CD14-positive monocyte (primary cell): Measurements from ENCODE around the gene PTER. TPM values are rescaled to one million over a fixed set of nuclear protein-coding genes. Genes with fewer than 3 reads are reported as not detected.

Source experiments
- DNase-seq, 3 donors: peaks; one replicate each; pipeline ENCODE4 v3.0.0-alpha.2; 2011 to 2022
- H2AFZ ChIP-seq: 2 replicates; pipeline ENCODE4 v1.6.0; 2012; ENCODE audit warnings: mild to moderate bottlenecking, low read depth, low read length, inconsistent platforms; ENCODE audit not compliant: insufficient read depth, poor library complexity, severe bottlenecking
- H3K27ac ChIP-seq, 2 donors: 1 replicate in 1 of 2; 2 replicates in 1 of 2; pipeline ENCODE4 v1.5.1; 2012 to 2013; ENCODE audit warnings: low read length in 2 of 2, control low read depth in 1 of 2, inconsistent platforms in 1 of 2, low read depth in 1 of 2, mild to moderate bottlenecking in 1 of 2
- H3K27me3 ChIP-seq, 2 donors: one replicate each; pipeline versions ENCODE4 v1.6.0 to v1.6.1; 2011 to 2013; ENCODE audit warnings: low read length in 2 of 2; ENCODE audit not compliant: control insufficient read depth in 2 of 2, insufficient read depth in 2 of 2
- H3K36me3 ChIP-seq, 2 donors: replicated peaks in 1 of 2; 1 replicate in 1 of 2; 2 replicates in 1 of 2; pipeline versions ENCODE4 v1.5.1 to v1.6.1; 2012 to 2013; ENCODE audit warnings: low read length in 2 of 2, control low read depth in 1 of 2, inconsistent platforms in 1 of 2, mild to moderate bottlenecking in 1 of 2; ENCODE audit not compliant: insufficient read depth in 2 of 2, control insufficient read depth in 1 of 2
- H3K4me1 ChIP-seq, 2 donors: 1 replicate in 1 of 2; 2 replicates in 1 of 2; pipeline versions ENCODE4 v1.5.1 to v1.6.1; 2012 to 2013; ENCODE audit warnings: low read length in 2 of 2, control low read depth in 1 of 2, inconsistent platforms in 1 of 2, mild to moderate bottlenecking in 1 of 2, moderate library complexity in 1 of 2; ENCODE audit not compliant: insufficient read depth in 2 of 2, control insufficient read depth in 1 of 2
- H3K4me2 ChIP-seq: replicated peaks from 2 replicates; pipeline ENCODE3; 2012; ENCODE audit warnings: low read length, moderate library complexity, mild to moderate bottlenecking; ENCODE audit not compliant: poor library complexity, severe bottlenecking; ENCODE audit errors: extremely low read depth
- H3K4me3 ChIP-seq, 3 experiments: fragments of 200-600 bp in 1 of 3; sonication (generic) in 1 of 3; replicated peaks in 1 of 3; 1 replicate in 2 of 3; 2 replicates in 1 of 3; pipeline ENCODE4 v1.5.1; 2011 to 2013; ENCODE audit warnings: low read length in 3 of 3, mild to moderate bottlenecking in 3 of 3, control low read depth in 2 of 3, low read depth in 2 of 3, inconsistent platforms in 1 of 3, moderate library complexity in 1 of 3
- H3K79me2 ChIP-seq: 2 replicates; pipeline ENCODE4 v1.6.0; 2012; ENCODE audit warnings: mild to moderate bottlenecking, control low read depth, inconsistent platforms, low read length, moderate library complexity; ENCODE audit not compliant: insufficient read depth
- H3K9ac ChIP-seq: 2 replicates; pipeline ENCODE4 v1.6.0; 2017; ENCODE audit warnings: low read length, mild to moderate bottlenecking; ENCODE audit not compliant: insufficient read depth, poor library complexity, severe bottlenecking
- H3K9me3 ChIP-seq, 2 donors: replicated peaks in 1 of 2; 1 replicate in 1 of 2; 2 replicates in 1 of 2; pipeline versions ENCODE4 v1.5.1 to v1.6.1; 2012 to 2013; ENCODE audit warnings: low read length in 2 of 2, control low read depth in 1 of 2; ENCODE audit not compliant: control insufficient read depth in 1 of 2, insufficient read depth in 1 of 2
- H4K20me1 ChIP-seq: 2 replicates; pipeline ENCODE4 v1.6.0; 2012; ENCODE audit warnings: mild to moderate bottlenecking, low read length, control low read depth, moderate library complexity; ENCODE audit not compliant: insufficient read depth
- H3K27ac Mint-ChIP-seq, 7 donors: one replicate each; pipeline ENCODE4 v1.8.0; 2020; ENCODE audit warnings: mild to moderate bottlenecking in 7 of 7, mixed read lengths in 7 of 7, moderate library complexity in 6 of 7, inconsistent platforms in 2 of 7
- H3K27me3 Mint-ChIP-seq, 3 donors: one replicate each; pipeline ENCODE4 v1.8.0; 2021 to 2022; ENCODE audit warnings: low read depth in 3 of 3, mild to moderate bottlenecking in 3 of 3, mixed read lengths in 3 of 3, moderate library complexity in 3 of 3, inconsistent platforms in 1 of 3
- H3K36me3 Mint-ChIP-seq, 2 donors: one replicate each; pipeline ENCODE4 v1.8.0; 2020; ENCODE audit warnings: mixed read lengths in 2 of 2, inconsistent platforms in 1 of 2, mild to moderate bottlenecking in 1 of 2
- H3K4me1 Mint-ChIP-seq: one replicate; pipeline ENCODE4 v1.8.0; 2020; ENCODE audit warnings: mild to moderate bottlenecking, mixed read lengths
- H3K4me3 Mint-ChIP-seq, 2 donors: one replicate each; pipeline ENCODE4 v1.8.0; 2020; ENCODE audit warnings: mild to moderate bottlenecking in 2 of 2, mixed read lengths in 2 of 2, moderate library complexity in 1 of 2
- H3K9me3 Mint-ChIP-seq, 7 donors: one replicate each; pipeline ENCODE4 v1.8.0; 2020 to 2022; ENCODE audit warnings: mixed read lengths in 7 of 7, mild to moderate bottlenecking in 6 of 7, moderate library complexity in 6 of 7, inconsistent platforms in 2 of 7
- CTCF ChIP-seq: fragments of 200-600 bp; IDR thresholded peaks from one replicate; pipeline ENCODE4 v1.8.0; 2022; ENCODE audit warnings: antibody characterized with exemption, mild to moderate bottlenecking
- WGBS: methylation state at CpG from one replicate; pipeline ENCODE4 v1.1.5; 2013; ENCODE audit warnings: missing lambda C conversion rate; ENCODE audit not compliant: insufficient coverage; 5-methylcytosine and 5-hydroxymethylcytosine counted together
- intact Hi-C, 2 donors: fragments of 100-400 bp; cut with micrococcal nuclease; formaldehyde crosslinking; loops; one replicate each; pipeline versions ENCODE4 v1.15.0 to v1.15.1; 2023
- polyA plus RNA-seq, 3 donors: library from polyadenylated mRNA; depleted of rRNA in 1 of 3; unstranded in 2 of 3; stranded (reverse) in 1 of 3; fragments of 300-500 nt in 2 of 3; fragments of >200 nt in 1 of 3; fragmentation: Illumina TruSeq in 2 of 3; gene quantifications; 1 replicate in 2 of 3; 2 replicates in 1 of 3; pipeline ENCODE4 v1.2.3, GENCODE V29; 2012 to 2021

Gene PTER
- polyA plus RNA-seq, 3 donors = 7.4 to 15.9 (median 8.9) TPM

- H3K27me3 ChIP-seq = no peaks in the 10 kb centered on the region
- DNase-seq = no peak
- intact Hi-C loops = no loop called here
Observed at GRCh38 chr10:16490511-16490910, 53.7 kb downstream of the PTER start.

GRCh38 chr10:16491933-16492332, 55.1 kb downstream of the PTER start:
- no peak overlapping the region for H3K9ac ChIP-seq
- no peaks in the 10 kb centered on the region for H4K20me1 ChIP-seq
- no peak overlapping the region for H3K4me3 ChIP-seq
- intact Hi-C loops = no loop called here
- peaks cover 27 to 29% of the 10 kb centered on the region in 2 donors for H3K36me3 Mint-ChIP-seq
- H3K27ac Mint-ChIP-seq = no peak overlapping the region
- no CpG with 5 or more reads among the region's 2 CpGs for WGBS
- H3K4me3 Mint-ChIP-seq = no peak overlapping the region
- no peaks in the 10 kb centered on the region for H3K4me1 Mint-ChIP-seq
- H3K9me3 Mint-ChIP-seq = peaks cover 0 to 2% (median 0%) of the 10 kb centered on the region in 7 donors
- no peaks in the 10 kb centered on the region for H3K9me3 ChIP-seq
- H2AFZ ChIP-seq = no peak overlapping the region
- no peaks in the 10 kb centered on the region for H3K4me1 ChIP-seq
- no peak overlapping the region for H3K27ac ChIP-seq
- no peaks in the 10 kb centered on the region for H3K27me3 ChIP-seq
- TF ChIP-seq CTCF = no peak
- H3K4me2 ChIP-seq = no peak overlapping the region
- DNase-seq = no peak
- no peaks in the 10 kb centered on the region for H3K27me3 Mint-ChIP-seq
- no peaks in the 10 kb centered on the region for H3K79me2 ChIP-seq
- peaks cover 23 to 45% of the 10 kb centered on the region in 2 donors for H3K36me3 ChIP-seq

More at GRCh38 chr10:16490511-16490910, 53.7 kb downstream of the PTER start:
- H3K4me3 ChIP-seq = no peak overlapping the region
- no peak overlapping the region for H3K27ac Mint-ChIP-seq
- no peak for TF ChIP-seq CTCF
- no peaks in the 10 kb centered on the region for H3K4me1 ChIP-seq
- H3K9me3 Mint-ChIP-seq = peaks cover 0 to 2% (median 0%) of the 10 kb centered on the region in 7 donors
- no peak overlapping the region for H3K4me2 ChIP-seq
- H3K36me3 ChIP-seq = peaks cover 26 to 50% of the 10 kb centered on the region in 2 donors
- H4K20me1 ChIP-seq = no peaks in the 10 kb centered on the region
- WGBS = no CpG with 5 or more reads among the region's 3 CpGs
- H3K79me2 ChIP-seq = no peaks in the 10 kb centered on the region
- no peak overlapping the region for H3K9ac ChIP-seq
- H3K27me3 Mint-ChIP-seq = no peaks in the 10 kb centered on the region
- no peak overlapping the region for H3K27ac ChIP-seq
- no peaks in the 10 kb centered on the region for H3K9me3 ChIP-seq
- no peak overlapping the region for H3K4me3 Mint-ChIP-seq
- no peak overlapping the region for H2AFZ ChIP-seq
- peaks cover 28 to 37% of the 10 kb centered on the region in 2 donors for H3K36me3 Mint-ChIP-seq
- H3K4me1 Mint-ChIP-seq = no peaks in the 10 kb centered on the region
